Transverse colon (tissue), 4 donors: ENCODE measurements around the gene DVL1.

Source experiments
- POLR2AphosphoS5 ChIP-seq, 3 donors: sonication (generic); formaldehyde crosslinking; IDR thresholded peaks; one replicate each; pipeline ENCODE4 v1.6.1; 2016; ENCODE audit warnings: antibody characterized with exemption in 3 of 3
- TF ChIP-seq, protein P1 (sequence below), 5 experiments: fragments of 200-600 bp in 3 of 5; fragments of 450-650 bp in 2 of 5; sonication (generic) in 3 of 5; IDR thresholded peaks; 1 replicate in 2 of 5; 2 replicates in 3 of 5; pipeline ENCODE4 v1.5.1; 2016 to 2017; ENCODE audit warnings: antibody characterized with exemption in 5 of 5, inconsistent platforms in 3 of 5, mild to moderate bottlenecking in 2 of 5, moderate library complexity in 1 of 5

DNA sequence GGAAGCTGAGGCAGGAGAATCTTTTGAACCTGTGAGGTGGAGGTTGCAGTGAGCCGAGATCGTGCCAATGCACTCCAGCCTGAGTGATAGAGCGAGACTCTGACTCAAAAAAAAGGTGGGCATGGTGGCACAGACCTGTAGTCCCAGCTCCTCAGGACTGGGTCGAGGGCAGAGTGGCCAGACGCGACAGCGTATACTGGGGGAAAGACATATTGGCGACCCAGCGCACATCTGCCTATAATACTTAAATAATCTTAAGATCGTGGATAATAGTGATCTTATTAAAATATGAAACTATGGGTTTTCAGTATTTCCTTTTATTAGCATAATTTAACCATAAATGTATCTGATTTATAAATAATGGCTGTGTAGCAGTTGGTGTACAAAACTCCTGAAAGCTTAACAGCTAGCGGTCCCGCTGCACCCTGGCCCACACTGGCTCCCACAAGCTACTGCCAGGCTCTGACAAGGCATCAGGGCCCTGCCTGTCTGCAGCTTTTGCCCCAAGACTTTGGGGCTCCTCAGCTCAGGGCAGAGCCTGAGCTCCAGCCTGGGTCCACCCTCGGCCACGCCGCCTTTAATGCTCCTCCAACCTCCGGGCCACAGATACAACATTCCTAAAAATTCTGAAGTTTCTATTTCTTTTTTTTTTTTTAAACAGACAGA, 28.5 kb upstream of the DVL1 start:
- TF ChIP-seq, protein P1, sequence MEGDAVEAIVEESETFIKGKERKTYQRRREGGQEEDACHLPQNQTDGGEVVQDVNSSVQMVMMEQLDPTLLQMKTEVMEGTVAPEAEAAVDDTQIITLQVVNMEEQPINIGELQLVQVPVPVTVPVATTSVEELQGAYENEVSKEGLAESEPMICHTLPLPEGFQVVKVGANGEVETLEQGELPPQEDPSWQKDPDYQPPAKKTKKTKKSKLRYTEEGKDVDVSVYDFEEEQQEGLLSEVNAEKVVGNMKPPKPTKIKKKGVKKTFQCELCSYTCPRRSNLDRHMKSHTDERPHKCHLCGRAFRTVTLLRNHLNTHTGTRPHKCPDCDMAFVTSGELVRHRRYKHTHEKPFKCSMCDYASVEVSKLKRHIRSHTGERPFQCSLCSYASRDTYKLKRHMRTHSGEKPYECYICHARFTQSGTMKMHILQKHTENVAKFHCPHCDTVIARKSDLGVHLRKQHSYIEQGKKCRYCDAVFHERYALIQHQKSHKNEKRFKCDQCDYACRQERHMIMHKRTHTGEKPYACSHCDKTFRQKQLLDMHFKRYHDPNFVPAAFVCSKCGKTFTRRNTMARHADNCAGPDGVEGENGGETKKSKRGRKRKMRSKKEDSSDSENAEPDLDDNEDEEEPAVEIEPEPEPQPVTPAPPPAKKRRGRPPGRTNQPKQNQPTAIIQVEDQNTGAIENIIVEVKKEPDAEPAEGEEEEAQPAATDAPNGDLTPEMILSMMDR (IDR thresholded peaks at IDR 0.05): no peak
- no peak for TF ChIP-seq POLR2AphosphoS5 (IDR thresholded peaks at IDR 0.05)
